HEK293T (cell line): Measurements from ENCODE around the gene KLC4.

ENCODE experiments used
- CTCF ChIA-PET: fragments of 350-600 bp; formaldehyde crosslinking; extraction: SDS; loops from one replicate; lab custom pipeline; 2021; ENCODE audit warnings: antibody characterized with exemption, inconsistent platforms; lab: Yijun Ruan, JAX
- POLR2A ChIA-PET: fragments of 350-600 bp; formaldehyde crosslinking; extraction: SDS; loops from one replicate; lab custom pipeline; 2020; ENCODE audit warnings: antibody characterized with exemption, inconsistent platforms; lab: Yijun Ruan, JAX
- DNase-seq: peaks from one replicate; pipeline ENCODE4 v3.0.0; 2012; ENCODE audit warnings: mixed read lengths; ENCODE audit errors: extremely low spot score
- ARNT ChIP-seq: fragments of 450-650 bp; IDR thresholded peaks from 2 replicates; pipeline ENCODE4 v1.6.1; 2017; ENCODE audit warnings: mild to moderate bottlenecking
- BHLHE40 ChIP-seq: fragments of 450-650 bp; IDR thresholded peaks from 2 replicates; pipeline ENCODE4 v1.6.1; 2016; ENCODE audit warnings: mild to moderate bottlenecking, moderate library complexity, borderline replicate concordance
- CTBP1 ChIP-seq: fragments of 450-650 bp; IDR thresholded peaks from 2 replicates; pipeline ENCODE4 v1.6.1; 2016; ENCODE audit warnings: borderline replicate concordance
- ELF4 ChIP-seq: fragments of 450-650 bp; IDR thresholded peaks from 2 replicates; pipeline ENCODE4 v1.6.1; 2017; ENCODE audit warnings: antibody characterized with exemption
- FOXA1 ChIP-seq: fragments of 450-650 bp; IDR thresholded peaks from 2 replicates; pipeline ENCODE4 v1.6.1; 2016; ENCODE audit warnings: mild to moderate bottlenecking
- FOXK2 ChIP-seq: fragments of 450-650 bp; IDR thresholded peaks from 2 replicates; pipeline ENCODE4 v1.6.1; 2016; ENCODE audit warnings: mild to moderate bottlenecking
- FOXM1 ChIP-seq: fragments of 450-650 bp; IDR thresholded peaks from 2 replicates; pipeline ENCODE4 v1.6.1; 2017; ENCODE audit warnings: mild to moderate bottlenecking, borderline replicate concordance
- HDGF ChIP-seq: fragments of 450-650 bp; IDR thresholded peaks from 2 replicates; pipeline ENCODE4 v1.6.1; 2017; ENCODE audit warnings: antibody characterized with exemption, borderline replicate concordance
- L3MBTL2 ChIP-seq: fragments of 450-650 bp; conservative IDR thresholded peaks from 2 replicates; pipeline ENCODE4 v1.6.1; 2016; ENCODE audit warnings: mild to moderate bottlenecking
- LEF1 ChIP-seq: fragments of 450-650 bp; IDR thresholded peaks from 2 replicates; pipeline ENCODE4 v1.6.1; 2017; ENCODE audit warnings: mild to moderate bottlenecking, borderline replicate concordance
- NFRKB ChIP-seq: fragments of 450-650 bp; IDR thresholded peaks from 2 replicates; pipeline ENCODE4 v1.6.1; 2016; ENCODE audit warnings: mild to moderate bottlenecking, moderate library complexity
- PKNOX1 ChIP-seq: fragments of 450-650 bp; IDR thresholded peaks from 2 replicates; pipeline ENCODE4 v1.6.1; 2016
- SP1 ChIP-seq: fragments of 450-650 bp; IDR thresholded peaks from 2 replicates; pipeline ENCODE4 v1.6.1; 2017
- SUZ12 ChIP-seq: fragments of 450-650 bp; IDR thresholded peaks from 2 replicates; pipeline ENCODE4 v1.6.1; 2016; ENCODE audit warnings: mild to moderate bottlenecking
- TARDBP ChIP-seq: fragments of 450-650 bp; IDR thresholded peaks from 2 replicates; pipeline ENCODE4 v1.6.1; 2016
- ZNF384 ChIP-seq: fragments of 450-650 bp; IDR thresholded peaks from 2 replicates; pipeline ENCODE4 v1.6.1; 2016

KLC4 gene

GRCh38 chr6:43052225-43052841, 7.1 kb upstream of the KLC4 start:
- TF ChIP-seq SUZ12, result no peak
- TF ChIP-seq PKNOX1, result no peak
- TF ChIP-seq FOXK2, result no peak
- TF ChIP-seq ELF4, result no peak
- TF ChIP-seq HDGF, result no peak
- TF ChIP-seq ZNF384, result no peak
- TF ChIP-seq L3MBTL2, result no peak
- no peak for TF ChIP-seq ARNT
- no peak for TF ChIP-seq TARDBP
- no peak for TF ChIP-seq NFRKB
- TF ChIP-seq CTBP1, result no peak
- TF ChIP-seq SP1, result no peak
- TF ChIP-seq BHLHE40, result no peak
- no peak for TF ChIP-seq FOXA1
- no peak for TF ChIP-seq FOXM1
- TF ChIP-seq LEF1, result no peak
- POLR2A ChIA-PET, result interaction anchor here (0.7 kb wide), 1 partner anchor 11 kb away, joined by 3 read pairs; no protein-coding TSS in a partner anchor
- CTCF ChIA-PET, result no interaction called here
- DNase-seq, result no peak

DNA sequence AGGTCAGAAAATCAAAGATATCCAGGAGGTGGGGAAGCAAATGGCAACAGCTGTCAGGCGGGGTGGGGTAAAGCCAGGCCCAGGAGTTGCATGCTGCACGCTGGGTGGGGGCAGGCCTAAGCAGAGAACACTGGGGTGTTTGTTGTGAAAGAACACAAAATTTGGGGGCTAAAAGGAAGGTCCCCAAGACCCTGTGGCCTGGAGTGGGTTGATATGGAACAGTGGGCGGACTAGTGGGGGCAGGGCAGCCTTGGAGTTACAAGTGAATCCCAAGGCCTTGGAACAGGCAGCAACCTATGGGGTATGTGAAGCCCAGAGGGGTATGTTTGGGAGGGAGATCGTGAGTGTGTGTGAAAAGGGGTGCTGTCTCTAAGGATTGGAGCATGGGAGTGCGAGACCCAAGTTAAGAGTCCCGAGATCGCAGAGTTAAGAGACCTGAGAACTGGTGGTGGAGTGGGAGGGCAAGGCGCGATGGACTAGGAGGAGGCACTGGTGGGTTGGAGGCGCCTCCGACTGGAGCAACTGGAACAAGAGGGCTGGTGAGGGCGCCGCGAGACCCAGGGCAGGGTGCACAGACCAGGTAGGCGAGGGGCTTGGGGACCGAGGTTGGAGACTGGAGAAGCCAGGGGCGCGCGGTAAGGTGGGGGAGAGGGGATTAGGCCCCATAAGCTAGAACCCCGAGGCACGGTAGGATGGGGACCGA, 6.4 kb upstream of the KLC4 start:
- TF ChIP-seq ZNF384 (no peak), BHLHE40 (no peak), L3MBTL2 (peak; percentile 42), LEF1 (no peak), FOXM1 (no peak), CTBP1 (no peak), PKNOX1 (no peak)
- ChIA-PET CTCF (interaction anchor here (0.7 kb wide), 1 partner anchor 152 kb away, joined by 3 read pairs; no protein-coding TSS in a partner anchor), POLR2A (interaction anchor here (0.7 to 2.9 kb wide), 15 partner anchors 11 to 425 kb away, joined by 3 to 26 read pairs (median 7); partner anchors contain the start of genes CNPY3, CUL9, KLHDC3 and MEA1)
- peak; percentile 31 for DNase-seq

DNA sequence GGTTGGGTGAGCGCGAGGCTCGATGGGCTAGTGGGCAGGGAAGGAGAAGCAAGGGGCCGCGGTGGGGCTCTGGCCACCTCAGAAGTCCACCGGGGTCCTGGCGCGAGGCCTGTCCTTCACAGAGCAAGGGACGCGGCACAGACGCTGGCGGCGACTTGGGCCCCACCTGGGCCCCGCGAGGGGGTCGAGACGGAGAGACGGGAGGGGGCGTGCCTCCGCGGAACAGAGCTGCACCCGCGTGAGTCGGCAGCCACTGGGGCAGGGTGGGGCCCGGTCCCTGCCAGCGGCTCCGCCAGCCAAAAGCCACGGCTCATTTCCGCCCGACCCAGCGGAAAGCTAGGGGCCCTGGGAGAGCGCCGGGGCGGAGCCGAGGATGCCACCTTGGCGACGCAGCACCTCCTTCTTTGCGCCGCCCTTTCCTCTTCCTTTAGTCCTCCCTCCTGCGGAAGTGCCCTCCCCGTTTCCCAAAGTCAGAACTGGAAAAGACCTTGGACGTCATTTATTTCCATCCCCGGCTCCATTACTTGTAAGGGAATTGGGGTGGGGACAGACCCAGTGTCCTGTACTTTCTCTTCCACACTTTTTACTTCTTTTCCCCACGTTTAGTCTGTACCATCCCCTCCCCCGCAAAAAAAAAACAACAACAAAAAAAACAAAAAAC, 5.8 kb upstream of the KLC4 start, which contains the start of gene CUL7:
CUL7 (minus strand) TSS at position 307 of the 661 bp plus-strand sequence. CDS start 1,063 bp downstream, outside the sequence.
- ChIA-PET POLR2A (interaction anchor here (0.6 to 2.9 kb wide), 35 partner anchors 9 to 424 kb away, joined by 3 to 26 read pairs (median 4); partner anchors contain the start of genes CNPY3, CUL9, KLHDC3 and MEA1), CTCF (interaction anchor here (0.7 kb wide), 1 partner anchor 153 kb away, joined by 3 read pairs; no protein-coding TSS in a partner anchor)
- TF ChIP-seq ARNT (no peak), ELF4 (peak; percentile 42; the same call in 1 of the 2 replicates), FOXM1 (no peak)
- DNase-seq, result peak; percentile 95

DNA sequence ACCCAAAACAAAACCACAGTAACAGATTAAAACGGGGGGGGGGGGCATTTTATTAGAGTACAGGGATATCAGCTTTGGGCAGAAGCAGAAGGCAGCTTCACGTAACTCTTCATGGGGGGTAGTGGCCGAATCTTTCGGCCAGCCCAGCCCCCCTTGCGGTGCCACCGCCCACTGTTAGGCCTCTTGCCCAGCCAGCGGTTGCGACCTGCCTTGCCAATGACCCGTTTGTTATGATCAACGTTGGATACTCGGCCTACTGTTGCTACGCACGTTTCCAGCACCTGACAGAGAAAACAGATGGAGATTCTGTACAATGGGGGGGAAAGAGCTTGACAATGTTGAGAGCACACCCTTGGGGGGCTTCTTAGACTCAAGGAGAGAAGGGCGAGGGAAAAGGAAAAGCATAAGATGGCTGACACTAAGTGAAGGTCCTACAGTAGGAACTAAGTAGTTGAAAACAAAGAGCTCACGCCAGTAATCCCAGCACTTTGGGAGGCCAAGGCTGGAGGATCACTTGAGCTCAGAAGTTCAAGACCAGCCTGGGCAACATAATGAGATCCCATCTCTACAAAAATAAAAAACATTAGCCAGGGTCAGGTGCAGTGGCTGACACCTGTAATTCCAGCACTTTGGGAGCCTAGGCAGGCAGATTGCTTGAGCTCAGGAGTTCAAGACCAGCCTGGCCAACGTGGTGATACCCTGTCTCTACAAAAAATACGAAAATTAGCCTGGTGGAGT, 5.1 kb upstream of the KLC4 start:
- ChIA-PET CTCF (interaction anchor here (0.9 kb wide), 1 partner anchor 89 kb away, joined by 4 read pairs; no protein-coding TSS in a partner anchor), POLR2A (interaction anchor here (0.6 to 2.9 kb wide), 38 partner anchors 9 to 423 kb away, joined by 3 to 26 read pairs (median 4); partner anchors contain the start of genes CNPY3, CUL9, KLHDC3 and MEA1)
- no peak for TF ChIP-seq HDGF
- no peak for TF ChIP-seq ZNF384
- no peak for TF ChIP-seq ELF4
- TF ChIP-seq L3MBTL2, result no peak
- no peak for TF ChIP-seq FOXK2
- TF ChIP-seq TARDBP, result no peak
- no peak for TF ChIP-seq BHLHE40
- no peak for TF ChIP-seq ARNT
- TF ChIP-seq NFRKB, result no peak
- TF ChIP-seq FOXA1, result no peak
- TF ChIP-seq CTBP1, result no peak
- no peak for TF ChIP-seq PKNOX1
- DNase-seq, result no peak

DNA sequence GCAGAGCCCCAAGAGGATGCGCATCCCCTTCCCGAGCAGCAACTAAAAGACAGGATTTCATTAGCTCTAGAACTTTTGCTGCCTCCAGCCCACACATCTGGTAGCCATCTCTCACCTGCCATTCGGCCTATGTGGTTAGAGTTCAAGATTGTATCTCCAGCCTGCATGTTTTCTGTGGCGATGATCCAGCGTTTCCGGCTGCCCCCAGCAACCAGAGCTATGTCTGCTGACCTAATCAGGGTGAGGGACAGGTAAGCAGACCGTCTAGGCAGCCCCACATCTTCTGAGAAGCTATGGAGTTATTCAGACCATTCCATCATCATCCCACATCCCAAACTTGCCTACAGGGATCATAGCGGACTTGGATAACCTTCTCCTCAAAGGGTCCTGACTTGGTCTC, 3.5 kb upstream of the KLC4 start:
- DNase-seq, result no peak
- CTCF ChIA-PET, result interaction anchor here (0.6 kb wide), 1 partner anchor 155 kb away, joined by 3 read pairs; no protein-coding TSS in a partner anchor
- TF ChIP-seq FOXA1 (no peak), NFRKB (no peak), PKNOX1 (no peak), TARDBP (no peak), SUZ12 (no peak), ARNT (no peak), BHLHE40 (no peak), LEF1 (no peak)
- POLR2A ChIA-PET, result interaction anchor here (1.1 to 2.9 kb wide), 3 partner anchors 35 to 126 kb away, joined by 3 to 26 read pairs (median 16); partner anchors contain the start of genes CNPY3, PEX6 and RRP36
